IPS-18a (cell line): Measurements from ENCODE around the gene TNFRSF14.

Source experiments
- H3K27ac ChIP-seq: one replicate; pipeline ENCODE4 v1.5.1; 2013; ENCODE audit warnings: low read length
- H3K27me3 ChIP-seq: one replicate; pipeline ENCODE4 v1.6.1; 2013; ENCODE audit warnings: mild to moderate bottlenecking, low read length; ENCODE audit not compliant: control insufficient read depth, insufficient read depth
- H3K36me3 ChIP-seq: one replicate; pipeline ENCODE4 v1.6.1; 2013; ENCODE audit warnings: low read depth, low read length; ENCODE audit not compliant: control insufficient read depth
- H3K4me1 ChIP-seq: one replicate; pipeline ENCODE4 v1.6.1; 2013; ENCODE audit warnings: low read depth, low read length; ENCODE audit not compliant: control insufficient read depth
- H3K4me3 ChIP-seq: one replicate; pipeline ENCODE4 v1.5.1; 2013; ENCODE audit warnings: low read length
- H3K9ac ChIP-seq: one replicate; pipeline ENCODE4 v1.6.1; 2013; ENCODE audit warnings: mild to moderate bottlenecking, low read length, moderate library complexity
- H3K9me3 ChIP-seq: one replicate; pipeline ENCODE4 v1.6.1; 2013; ENCODE audit warnings: low read depth, low read length; ENCODE audit not compliant: control insufficient read depth

TNFRSF14 gene

DNA sequence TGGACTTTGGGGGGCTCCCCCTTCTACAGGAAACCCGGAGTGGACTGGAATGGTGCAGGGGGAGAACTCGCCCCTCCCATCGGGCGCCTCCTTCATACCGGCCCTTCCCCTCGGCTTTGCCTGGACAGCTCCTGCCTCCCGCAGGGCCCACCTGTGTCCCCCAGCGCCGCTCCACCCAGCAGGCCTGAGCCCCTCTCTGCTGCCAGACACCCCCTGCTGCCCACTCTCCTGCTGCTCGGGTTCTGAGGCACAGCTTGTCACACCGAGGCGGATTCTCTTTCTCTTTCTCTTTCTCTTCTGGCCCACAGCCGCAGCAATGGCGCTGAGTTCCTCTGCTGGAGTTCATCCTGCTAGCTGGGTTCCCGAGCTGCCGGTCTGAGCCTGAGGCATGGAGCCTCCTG, at the start of gene TNFRSF14:
Gene TNFRSF14, plus strand, starts transcription at position 95 of the 401 bp plus-strand sequence. Its CDS starts 294 bp downstream, at position 389.
- peaks cover 4% of the 10 kb centered on the region for H3K4me1 ChIP-seq
- no peak within 1 kb of the TSS for H3K4me3 ChIP-seq
- no peak within 1 kb of the TSS for H3K27ac ChIP-seq
- no peaks in the 10 kb centered on the region for H3K36me3 ChIP-seq
- H3K9me3 ChIP-seq = no peaks in the 10 kb centered on the region
- no peak within 1 kb of the TSS for H3K9ac ChIP-seq
- H3K27me3 ChIP-seq = no peaks in the 10 kb centered on the region

DNA sequence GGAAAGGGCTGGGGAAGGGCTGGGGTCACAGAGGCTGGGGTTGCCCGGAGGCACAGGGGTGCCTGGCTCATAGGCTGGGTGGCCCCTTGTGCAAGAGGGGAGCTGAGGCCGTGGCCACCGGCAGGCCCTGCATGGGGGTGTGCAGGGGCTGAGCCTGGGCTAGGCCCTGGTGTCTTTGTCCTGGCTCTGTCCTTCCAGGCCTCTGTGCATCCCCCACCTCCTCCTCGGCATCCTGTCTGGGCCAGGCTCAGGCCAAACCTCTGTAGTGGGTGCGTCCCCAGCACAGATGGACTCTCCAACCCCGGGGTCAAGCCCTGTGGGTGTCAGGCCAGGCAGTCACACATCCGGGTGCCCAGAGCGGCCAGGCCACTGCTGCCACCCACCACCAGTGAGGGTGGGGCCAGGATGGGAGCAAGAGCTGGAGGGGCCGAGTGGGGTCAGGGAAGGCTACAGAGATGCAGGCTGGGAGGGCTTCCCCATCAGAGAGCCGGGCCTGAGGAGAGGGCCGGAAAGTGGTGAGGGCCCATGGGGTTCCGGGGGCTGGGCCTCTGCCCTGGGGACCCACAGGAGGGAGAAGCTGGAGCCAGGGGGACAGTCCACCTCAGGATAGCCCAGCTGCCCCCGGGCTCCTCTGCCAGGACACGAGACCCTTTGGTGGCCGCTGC, 49.1 kb upstream of the TNFRSF14 start:
- H3K4me1 ChIP-seq = no peaks in the 10 kb centered on the region
- no peak overlapping the region for H3K4me3 ChIP-seq
- H3K9me3 ChIP-seq = no peaks in the 10 kb centered on the region
- peaks cover 31% of the 10 kb centered on the region for H3K36me3 ChIP-seq
- no peaks in the 10 kb centered on the region for H3K27me3 ChIP-seq
- no peak overlapping the region for H3K27ac ChIP-seq
- H3K9ac ChIP-seq = no peak overlapping the region

DNA sequence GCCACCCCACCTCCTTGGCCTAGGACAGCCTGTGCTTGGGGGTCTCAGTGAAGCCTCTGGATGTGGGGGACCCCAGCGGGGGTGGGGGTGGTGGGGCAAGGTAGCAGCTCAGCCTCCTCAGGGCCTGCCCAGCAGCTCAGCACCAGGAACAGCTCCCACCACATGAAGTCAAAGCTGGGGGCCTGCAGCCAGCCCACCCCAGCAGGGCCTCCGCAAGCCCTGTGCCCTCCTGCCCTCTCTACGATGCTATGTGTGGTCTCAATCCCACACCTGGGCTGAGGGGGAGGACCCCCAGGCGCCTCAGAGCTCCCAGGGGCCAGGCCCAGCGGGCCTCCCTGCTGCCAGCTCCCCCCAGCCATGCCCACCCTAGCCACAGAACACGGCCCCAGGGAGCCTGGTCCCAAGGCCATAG, 48.4 kb upstream of the TNFRSF14 start:
- Histone ChIP-seq H3K36me3 (peaks cover 31% of the 10 kb centered on the region), H3K4me3 (no peak overlapping the region), H3K9me3 (no peaks in the 10 kb centered on the region), H3K27ac (no peak overlapping the region), H3K9ac (no peak overlapping the region), H3K27me3 (no peaks in the 10 kb centered on the region), H3K4me1 (no peaks in the 10 kb centered on the region)

DNA sequence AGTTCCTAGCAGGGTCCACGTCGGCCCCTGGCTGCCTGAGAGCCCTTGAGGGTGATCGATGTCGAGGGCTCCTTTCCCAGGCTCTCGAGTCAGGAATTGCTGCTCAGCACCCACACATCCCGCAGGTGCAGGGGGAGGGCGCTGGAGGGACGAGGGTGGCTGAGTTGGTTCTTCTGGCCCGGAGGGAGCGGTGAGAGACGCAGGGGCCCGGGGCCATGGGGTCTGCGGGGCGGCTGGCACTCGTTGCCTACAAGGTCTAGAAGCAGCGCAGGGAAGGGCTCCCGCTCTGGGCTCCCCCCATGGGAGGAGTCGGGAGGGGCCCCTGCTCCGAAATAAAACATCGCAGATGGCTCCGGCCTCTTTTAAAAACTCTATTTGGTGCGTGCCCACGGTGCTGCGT, 48.0 kb upstream of the TNFRSF14 start:
- Histone ChIP-seq H3K4me3 (no peak overlapping the region), H3K9me3 (no peaks in the 10 kb centered on the region), H3K4me1 (no peaks in the 10 kb centered on the region), H3K27me3 (no peaks in the 10 kb centered on the region), H3K9ac (no peak overlapping the region), H3K36me3 (peaks cover 31% of the 10 kb centered on the region), H3K27ac (no peak overlapping the region)

DNA sequence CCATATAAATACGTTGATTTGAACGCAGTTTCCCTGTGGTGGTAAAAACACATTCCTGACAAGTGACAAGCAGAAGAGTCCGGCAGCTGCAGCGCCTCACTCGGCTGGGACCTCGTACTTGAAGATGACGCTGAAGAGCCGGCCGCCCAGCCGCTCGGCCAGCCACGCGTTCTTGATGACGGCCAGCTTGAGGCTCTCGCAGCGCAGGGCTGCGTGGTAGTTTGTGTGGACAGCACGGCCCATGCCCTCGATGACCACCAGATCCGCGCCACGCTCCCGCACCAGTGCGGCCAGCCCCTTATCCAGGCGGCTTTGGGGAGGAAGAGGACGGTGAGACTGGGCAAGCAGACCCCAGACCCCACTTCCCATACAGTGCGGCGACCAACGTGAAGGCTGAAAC, 47.4 kb upstream of the TNFRSF14 start:
- H3K27ac ChIP-seq = no peak overlapping the region
- H3K9ac ChIP-seq = no peak overlapping the region
- no peak overlapping the region for H3K4me3 ChIP-seq
- peaks cover 35% of the 10 kb centered on the region for H3K36me3 ChIP-seq
- H3K27me3 ChIP-seq = no peaks in the 10 kb centered on the region
- no peaks in the 10 kb centered on the region for H3K4me1 ChIP-seq
- no peaks in the 10 kb centered on the region for H3K9me3 ChIP-seq

DNA sequence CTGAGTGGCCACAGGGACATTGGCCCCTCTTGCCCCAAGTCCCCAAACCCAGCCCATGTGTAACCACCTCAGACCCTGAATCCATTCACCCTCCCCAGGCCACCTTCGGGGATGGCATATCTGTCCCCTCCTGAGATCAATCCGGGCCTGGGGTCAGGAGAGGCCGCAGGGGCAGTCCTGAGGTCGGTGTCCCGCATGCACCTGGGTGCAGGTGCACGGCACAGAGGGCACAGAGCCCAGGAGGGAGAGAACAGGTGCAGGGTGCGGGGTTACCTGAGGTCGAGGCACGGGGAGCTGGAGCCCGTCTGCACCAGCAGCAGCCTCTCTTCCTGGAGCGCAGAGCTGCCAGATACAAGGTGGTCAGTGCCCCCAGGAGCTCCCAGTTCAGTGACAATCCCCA, 46.6 kb upstream of the TNFRSF14 start:
- Histone ChIP-seq H3K4me3 (no peak overlapping the region), H3K27ac (no peak overlapping the region), H3K9ac (no peak overlapping the region), H3K9me3 (no peaks in the 10 kb centered on the region), H3K36me3 (peaks cover 40% of the 10 kb centered on the region), H3K4me1 (no peaks in the 10 kb centered on the region), H3K27me3 (no peaks in the 10 kb centered on the region)

DNA sequence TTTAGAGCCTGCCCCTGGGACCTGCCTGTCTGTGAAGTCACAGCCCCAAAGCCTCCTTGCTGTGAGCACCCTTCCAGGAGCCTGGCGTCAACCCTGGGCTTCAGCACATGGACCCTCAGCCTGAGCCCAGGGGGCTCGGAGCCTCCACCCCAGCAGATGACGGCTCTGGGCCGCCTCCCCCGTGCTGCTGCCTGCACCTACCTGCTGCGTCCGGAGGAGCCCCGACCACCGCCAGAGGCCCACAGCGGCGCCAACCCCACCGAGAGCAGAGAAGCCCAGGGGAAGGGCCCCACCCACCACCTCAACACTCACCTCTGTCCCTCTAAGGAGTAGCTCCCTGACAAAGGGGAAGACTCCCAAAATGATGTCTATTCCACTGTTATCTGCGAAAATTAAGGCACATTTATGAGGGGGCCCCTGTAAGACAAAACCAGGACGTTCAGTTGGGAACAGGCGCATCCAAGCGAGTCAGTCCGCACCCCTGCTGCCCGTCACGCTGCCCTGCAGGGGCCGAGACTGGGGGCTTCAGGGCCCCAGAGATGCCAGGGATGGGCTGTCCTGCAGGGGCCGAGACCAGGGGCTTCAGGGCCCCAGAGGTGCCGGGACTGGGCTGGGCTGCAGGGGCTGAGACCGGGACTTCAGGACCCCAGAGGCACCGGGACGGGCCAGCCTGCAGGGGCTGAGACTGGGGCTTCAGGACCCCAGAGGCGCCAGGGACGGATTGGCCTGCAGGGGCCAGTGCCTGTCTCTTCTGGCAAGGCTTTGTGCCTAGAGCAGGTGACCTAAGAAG, 45.6 kb upstream of the TNFRSF14 start:
- Histone ChIP-seq H3K9ac (no peak overlapping the region), H3K4me1 (no peaks in the 10 kb centered on the region), H3K36me3 (peaks cover 44% of the 10 kb centered on the region), H3K27ac (no peak overlapping the region), H3K27me3 (no peaks in the 10 kb centered on the region), H3K9me3 (no peaks in the 10 kb centered on the region), H3K4me3 (no peak overlapping the region)

DNA sequence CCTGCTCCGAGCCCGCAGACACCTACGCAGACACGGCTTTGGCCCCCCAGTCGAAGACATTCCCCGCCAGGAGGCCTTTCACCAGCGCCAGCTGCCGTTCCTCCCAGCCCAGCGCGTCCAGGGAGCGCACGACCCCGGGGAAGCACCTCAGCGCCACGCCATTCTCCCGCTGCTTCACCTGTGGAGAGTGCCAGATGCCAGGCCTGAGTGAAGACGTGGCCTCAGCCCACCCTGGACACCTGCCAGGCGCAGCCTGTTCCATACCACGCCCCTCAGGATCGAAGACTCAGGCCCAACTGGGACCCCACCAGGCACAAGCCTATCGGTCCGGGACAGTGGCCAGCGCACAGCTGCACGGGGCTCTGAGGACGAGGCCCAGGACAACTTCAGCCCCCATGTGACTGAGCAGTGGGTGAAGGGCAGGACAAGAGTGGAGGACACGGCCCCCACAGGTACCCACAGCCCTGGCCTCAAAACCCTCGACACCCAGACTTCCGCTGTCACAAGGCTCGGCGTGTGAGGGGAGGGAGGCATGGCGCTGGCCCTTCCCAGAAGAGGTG, 43.2 kb upstream of the TNFRSF14 start:
- no peak overlapping the region for H3K9ac ChIP-seq
- no peaks in the 10 kb centered on the region for H3K4me1 ChIP-seq
- H3K27ac ChIP-seq = no peak overlapping the region
- H3K9me3 ChIP-seq = no peaks in the 10 kb centered on the region
- H3K4me3 ChIP-seq = no peak overlapping the region
- H3K36me3 ChIP-seq = peaks cover 58% of the 10 kb centered on the region
- no peaks in the 10 kb centered on the region for H3K27me3 ChIP-seq

DNA sequence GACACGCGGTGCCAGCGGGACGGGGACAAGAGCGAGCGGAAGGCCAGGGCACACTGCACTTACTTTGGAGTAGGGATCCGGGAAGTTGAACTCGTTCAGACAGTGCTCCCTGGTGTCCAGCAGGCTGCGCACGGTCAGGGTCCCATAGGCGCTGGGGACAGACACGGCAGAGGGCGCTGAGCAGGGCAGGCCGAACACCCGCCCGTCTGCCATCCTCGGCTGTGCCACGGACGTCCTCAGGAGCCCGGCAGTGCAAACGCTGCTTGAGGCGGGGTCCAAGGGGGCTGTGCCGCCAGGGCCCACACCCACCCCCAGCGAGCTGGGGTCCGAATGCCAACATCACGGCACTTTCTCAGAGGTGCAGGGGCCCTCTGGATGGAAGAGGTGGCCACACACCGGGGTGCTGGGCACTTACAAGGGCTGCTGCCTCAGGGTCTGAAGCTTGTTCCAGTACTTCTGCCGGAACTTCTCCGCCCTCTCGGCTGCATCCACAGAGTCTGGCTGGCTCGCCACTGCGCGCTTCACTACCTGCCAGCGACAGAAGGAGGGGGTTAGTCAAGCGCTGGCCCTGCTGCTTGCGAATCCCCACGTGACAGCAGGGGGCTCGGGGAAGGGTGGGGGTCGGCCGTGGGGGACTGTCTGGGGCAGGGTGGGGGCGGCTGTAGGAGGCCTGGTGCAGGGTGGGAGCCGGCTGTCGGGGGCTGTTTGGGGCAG, 42.1 kb upstream of the TNFRSF14 start:
- Histone ChIP-seq H3K9me3 (no peaks in the 10 kb centered on the region), H3K4me1 (no peaks in the 10 kb centered on the region), H3K4me3 (no peak overlapping the region), H3K9ac (no peak overlapping the region), H3K36me3 (peaks cover 65% of the 10 kb centered on the region), H3K27me3 (no peaks in the 10 kb centered on the region), H3K27ac (no peak overlapping the region)

DNA sequence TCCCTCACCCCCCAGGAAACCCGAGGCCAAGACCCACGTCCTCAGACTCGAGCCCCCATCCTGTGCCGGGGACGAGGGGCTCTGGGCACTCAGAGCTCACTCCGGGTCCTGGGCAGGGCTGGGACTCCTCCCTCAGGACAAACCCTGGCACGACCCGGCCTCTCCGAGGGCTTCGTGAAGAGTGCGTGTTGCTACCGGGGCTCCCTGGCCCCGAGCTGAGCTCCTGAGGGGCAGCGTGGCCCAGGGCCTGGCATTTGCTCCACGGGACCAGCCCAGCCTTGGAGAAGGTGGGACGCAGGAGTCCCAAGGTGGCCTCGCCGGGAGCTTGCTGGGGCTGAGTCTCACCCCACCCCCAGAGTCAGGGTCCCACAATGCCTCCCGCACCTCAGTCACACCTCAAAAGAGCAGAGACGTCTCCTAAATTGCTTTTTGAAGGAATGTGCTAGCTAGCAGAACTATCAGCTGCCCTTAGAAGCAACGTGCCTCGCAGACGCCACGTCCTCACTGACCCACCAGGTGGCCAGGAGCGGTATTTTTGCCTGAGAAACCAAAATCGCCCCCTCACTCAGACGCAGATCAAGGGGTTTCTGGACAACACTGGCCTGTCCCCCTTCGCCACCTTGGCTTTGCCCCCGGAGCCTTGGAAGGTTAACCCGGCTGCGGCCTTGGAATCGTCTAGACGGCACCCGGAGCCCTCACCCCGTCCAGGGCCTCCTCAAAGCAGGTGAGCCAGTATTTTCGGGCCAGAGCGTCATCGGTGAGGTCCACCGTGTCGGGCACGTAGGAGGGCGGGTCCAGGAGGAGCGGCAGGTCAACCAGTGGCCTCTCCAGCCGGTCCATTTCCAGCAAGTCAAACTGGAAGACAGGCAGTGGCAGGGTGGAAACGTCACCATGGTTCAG, 41.1 kb upstream of the TNFRSF14 start:
- peaks cover 64% of the 10 kb centered on the region for H3K36me3 ChIP-seq
- no peaks in the 10 kb centered on the region for H3K27me3 ChIP-seq
- H3K27ac ChIP-seq = no peak overlapping the region
- H3K4me3 ChIP-seq = no peak overlapping the region
- H3K4me1 ChIP-seq = no peaks in the 10 kb centered on the region
- H3K9ac ChIP-seq = no peak overlapping the region
- H3K9me3 ChIP-seq = no peaks in the 10 kb centered on the region

DNA sequence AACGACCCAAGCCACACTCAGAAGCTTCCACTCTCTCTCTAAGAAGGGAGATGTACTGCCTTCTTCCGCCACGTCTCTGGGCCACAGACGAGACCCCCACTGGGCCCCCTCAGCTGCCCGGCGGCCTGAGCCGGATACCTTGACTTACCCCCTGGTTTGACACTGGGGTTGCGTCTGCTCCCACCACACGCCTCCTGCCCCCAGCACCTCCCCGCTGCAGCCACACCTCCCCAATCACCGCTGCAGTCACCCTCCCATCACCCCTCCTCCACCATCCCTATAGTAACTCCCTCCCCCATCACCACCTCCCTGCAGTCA, 40.4 kb upstream of the TNFRSF14 start:
- Histone ChIP-seq H3K27me3 (no peaks in the 10 kb centered on the region), H3K27ac (no peak overlapping the region), H3K36me3 (peaks cover 62% of the 10 kb centered on the region), H3K9me3 (no peaks in the 10 kb centered on the region), H3K9ac (no peak overlapping the region), H3K4me1 (no peaks in the 10 kb centered on the region), H3K4me3 (no peak overlapping the region)
